Natural killer cell (primary cell): ENCODE results near the gene GCLC. TPM values are rescaled to one million over a fixed set of nuclear protein-coding genes. Genes with fewer than 3 reads are reported as not detected.

Experiments
- ATAC-seq, 3 donors: fragments of 150-1000 bp in 2 of 3; fragments of 200-7000 bp in 1 of 3; cut with Tn5 transposase; 1 replicate in 1 of 3; 2 replicates in 2 of 3; pipeline ENCODE4 v1.10.0; 2021; ENCODE audit warnings: mild to moderate bottlenecking in 2 of 3, moderate library complexity in 2 of 3
- DNase-seq, 2 donors: peaks; one replicate each; pipeline versions ENCODE4 v3.0.0 to v3.0.0-alpha.2; 2013 to 2021; ENCODE audit warnings: mixed read lengths in 1 of 2
- H3K27ac ChIP-seq: one replicate; pipeline ENCODE4 v1.5.1; 2013; ENCODE audit warnings: mild to moderate bottlenecking, low read length
- H3K27me3 ChIP-seq: one replicate; pipeline ENCODE4 v1.6.1; 2013; ENCODE audit warnings: low read length; ENCODE audit not compliant: control insufficient read depth, insufficient read depth
- H3K36me3 ChIP-seq: one replicate; pipeline ENCODE4 v1.6.1; 2013; ENCODE audit warnings: low read length; ENCODE audit not compliant: control insufficient read depth, insufficient read depth
- H3K4me1 ChIP-seq: one replicate; pipeline ENCODE4 v1.6.1; 2013; ENCODE audit warnings: low read length; ENCODE audit not compliant: control insufficient read depth, insufficient read depth
- H3K4me3 ChIP-seq: one replicate; pipeline ENCODE4 v1.5.1; 2013; ENCODE audit warnings: low read length
- H3K9me3 ChIP-seq: one replicate; pipeline ENCODE4 v1.6.1; 2013; ENCODE audit warnings: low read length; ENCODE audit not compliant: control insufficient read depth, insufficient read depth
- H3K27ac Mint-ChIP-seq, 2 donors: one replicate each; pipeline ENCODE4 v1.8.0; 2022; ENCODE audit warnings: mild to moderate bottlenecking in 2 of 2, mixed read lengths in 2 of 2, moderate library complexity in 1 of 2
- H3K27me3 Mint-ChIP-seq, 2 donors: one replicate each; pipeline ENCODE4 v1.8.0; 2022; ENCODE audit warnings: low read depth in 2 of 2, mixed read lengths in 2 of 2
- H3K36me3 Mint-ChIP-seq: one replicate; pipeline ENCODE4 v1.8.0; 2022; ENCODE audit warnings: mixed read lengths
- H3K4me1 Mint-ChIP-seq, 2 donors: one replicate each; pipeline ENCODE4 v1.8.0; 2022; ENCODE audit warnings: mixed read lengths in 2 of 2
- H3K4me3 Mint-ChIP-seq: one replicate; pipeline ENCODE4 v1.8.0; 2022; ENCODE audit warnings: mild to moderate bottlenecking, moderate library complexity, mixed read lengths
- H3K9me3 Mint-ChIP-seq, 2 donors: one replicate each; pipeline ENCODE4 v1.8.0; 2022; ENCODE audit warnings: mixed read lengths in 2 of 2
- WGBS: methylation state at CpG from one replicate; pipeline ENCODE4 v1.1.7; 2013; ENCODE audit warnings: missing lambda C conversion rate; ENCODE audit not compliant: insufficient coverage; 5-methylcytosine and 5-hydroxymethylcytosine counted together
- intact Hi-C: fragments of 100-400 bp; cut with micrococcal nuclease; formaldehyde crosslinking; loops from one replicate; pipeline ENCODE4 v1.14.2; 2022
- total RNA-seq, 4 donors: library from RNA; stranded (reverse); fragments of 120-200 nt in 1 of 4; gene quantifications; one replicate each; pipeline versions ENCODE4 v1.2.3 to v1.2.4, GENCODE V29; 2013 to 2022
- TF ChIP-seq, protein P1 (sequence below): fragments of 200-600 bp; IDR thresholded peaks from one replicate; pipeline ENCODE4 v1.8.0; 2022; ENCODE audit warnings: antibody characterized with exemption

GCLC gene
- total RNA-seq, 3 donors from 2014 or later (not counting 1 experiment from before 2014, with no cell fraction given): 39.0 to 52.7 (median 39.2) TPM

DNA sequence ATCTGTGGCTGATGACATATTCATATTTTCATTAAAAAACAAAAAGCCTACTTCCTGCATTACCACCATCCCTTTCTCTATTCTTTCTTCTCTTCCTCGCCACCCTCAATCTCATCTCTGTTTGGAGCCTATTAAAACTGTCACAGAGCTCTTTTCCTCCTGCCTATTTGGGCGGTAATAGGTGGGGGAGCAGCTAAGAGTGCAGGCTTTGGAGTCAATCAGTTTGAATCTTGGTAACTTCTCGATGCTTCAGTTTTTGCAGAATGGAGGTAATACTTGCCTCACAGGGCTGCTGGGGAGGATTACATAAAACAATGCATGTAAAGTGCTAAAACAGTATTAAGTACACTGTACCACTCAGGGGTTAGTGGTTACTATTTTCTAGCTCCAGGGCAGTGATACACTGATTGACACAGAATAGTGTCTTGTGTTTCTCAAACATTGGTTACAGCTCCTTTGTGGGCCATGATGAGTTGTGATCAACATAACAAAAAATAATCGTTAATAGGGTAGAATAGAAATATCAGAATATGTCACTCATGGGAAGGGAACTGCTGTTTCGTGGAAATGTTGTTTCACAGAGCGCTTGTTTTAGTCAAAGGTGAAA is 14.0 kb downstream of the GCLC start:
- no peaks in the 10 kb centered on the region for H3K9me3 ChIP-seq
- no peaks in the 10 kb centered on the region for H3K36me3 ChIP-seq
- Mint-ChIP-seq H3K9me3 (no peaks in the 10 kb centered on the region), H3K27ac (no peak overlapping the region), H3K36me3 (no peaks in the 10 kb centered on the region), H3K4me1 (peaks cover 42 to 60% of the 10 kb centered on the region in 2 donors), H3K4me3 (no peak overlapping the region), H3K27me3 (no peaks in the 10 kb centered on the region)
- H3K27ac ChIP-seq: no peak overlapping the region
- DNase-seq: no peak
- intact Hi-C loops: no loop called here
- peaks cover 6% of the 10 kb centered on the region for H3K4me1 ChIP-seq
- TF ChIP-seq, protein P1, sequence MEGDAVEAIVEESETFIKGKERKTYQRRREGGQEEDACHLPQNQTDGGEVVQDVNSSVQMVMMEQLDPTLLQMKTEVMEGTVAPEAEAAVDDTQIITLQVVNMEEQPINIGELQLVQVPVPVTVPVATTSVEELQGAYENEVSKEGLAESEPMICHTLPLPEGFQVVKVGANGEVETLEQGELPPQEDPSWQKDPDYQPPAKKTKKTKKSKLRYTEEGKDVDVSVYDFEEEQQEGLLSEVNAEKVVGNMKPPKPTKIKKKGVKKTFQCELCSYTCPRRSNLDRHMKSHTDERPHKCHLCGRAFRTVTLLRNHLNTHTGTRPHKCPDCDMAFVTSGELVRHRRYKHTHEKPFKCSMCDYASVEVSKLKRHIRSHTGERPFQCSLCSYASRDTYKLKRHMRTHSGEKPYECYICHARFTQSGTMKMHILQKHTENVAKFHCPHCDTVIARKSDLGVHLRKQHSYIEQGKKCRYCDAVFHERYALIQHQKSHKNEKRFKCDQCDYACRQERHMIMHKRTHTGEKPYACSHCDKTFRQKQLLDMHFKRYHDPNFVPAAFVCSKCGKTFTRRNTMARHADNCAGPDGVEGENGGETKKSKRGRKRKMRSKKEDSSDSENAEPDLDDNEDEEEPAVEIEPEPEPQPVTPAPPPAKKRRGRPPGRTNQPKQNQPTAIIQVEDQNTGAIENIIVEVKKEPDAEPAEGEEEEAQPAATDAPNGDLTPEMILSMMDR: no peak
- ATAC-seq: no peak
- H3K4me3 ChIP-seq: no peak overlapping the region
- no peaks in the 10 kb centered on the region for H3K27me3 ChIP-seq
- WGBS: 90% methylated on average over 6 of the region's 6 CpGs

DNA sequence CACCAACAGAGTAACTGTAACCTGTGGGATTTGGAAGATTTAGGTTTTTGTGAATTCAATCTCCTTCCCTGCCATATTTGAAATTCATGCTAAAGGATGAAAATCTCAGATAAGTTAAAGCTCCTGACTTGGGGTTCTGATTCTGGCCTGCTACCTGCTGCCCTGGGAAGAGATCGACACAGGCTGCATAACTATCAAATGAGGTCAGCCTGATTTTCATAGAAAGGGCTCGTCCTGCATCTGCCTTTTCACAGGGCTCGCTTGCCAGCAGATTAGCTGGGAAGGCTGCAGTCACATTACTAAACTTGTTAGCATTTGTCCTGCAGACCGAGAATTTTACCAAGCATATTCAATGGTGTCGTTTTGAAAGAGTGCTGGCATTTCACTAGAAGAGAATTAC is 14.6 kb downstream of the GCLC start:
- no peak overlapping the region for H3K27ac Mint-ChIP-seq
- TF ChIP-seq, protein P1: no peak
- no peak overlapping the region for H3K4me3 Mint-ChIP-seq
- no peaks in the 10 kb centered on the region for H3K27me3 Mint-ChIP-seq
- H3K9me3 ChIP-seq: no peaks in the 10 kb centered on the region
- DNase-seq (no peak), ATAC-seq (no peak)
- no peaks in the 10 kb centered on the region for H3K9me3 Mint-ChIP-seq
- H3K36me3 ChIP-seq: no peaks in the 10 kb centered on the region
- H3K4me3 ChIP-seq: no peak overlapping the region
- intact Hi-C loops: no loop called here
- no peaks in the 10 kb centered on the region for H3K36me3 Mint-ChIP-seq
- H3K27ac ChIP-seq: no peak overlapping the region
- H3K27me3 ChIP-seq: no peaks in the 10 kb centered on the region
- H3K4me1 ChIP-seq: peaks cover 6% of the 10 kb centered on the region
- peaks cover 43 to 55% of the 10 kb centered on the region in 2 donors for H3K4me1 Mint-ChIP-seq
- 94% methylated on average over 5 of the region's 5 CpGs for whole genome bisulfite sequencing

DNA sequence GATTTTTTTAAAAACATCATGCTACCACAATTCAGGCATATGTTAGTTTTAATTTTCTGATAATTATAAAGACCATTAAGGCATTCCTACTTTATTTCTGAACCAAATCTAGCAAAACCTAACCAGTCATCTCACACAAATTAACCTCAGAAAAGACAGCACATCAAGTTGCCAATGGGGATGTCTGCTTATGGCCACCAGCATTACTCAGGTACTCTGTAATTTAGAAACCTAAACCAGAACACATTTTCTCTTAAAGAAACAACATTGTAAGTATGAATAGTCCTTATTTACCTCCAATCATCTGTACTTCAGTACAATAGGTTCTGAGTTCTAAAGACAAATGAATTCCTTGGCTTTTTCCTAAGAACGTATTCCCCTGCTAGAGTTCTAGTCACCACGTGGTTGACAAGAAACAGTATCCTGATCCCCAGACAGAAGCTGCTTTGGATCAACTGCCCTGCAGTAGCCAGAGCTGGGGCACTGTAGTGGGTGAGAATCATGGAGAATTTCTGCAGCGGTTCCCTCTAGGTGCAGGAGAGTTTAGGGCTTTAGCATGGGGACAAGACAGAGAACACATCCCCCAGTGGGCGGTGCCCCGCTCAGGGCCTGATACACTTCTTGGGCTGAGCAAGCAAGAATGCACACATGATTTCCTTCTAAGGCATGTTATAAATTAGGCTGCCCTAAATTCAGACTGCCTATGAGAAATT is 15.4 kb downstream of the GCLC start:
- TF ChIP-seq, protein P1: no peak
- Histone ChIP-seq H3K27me3 (no peaks in the 10 kb centered on the region), H3K36me3 (no peaks in the 10 kb centered on the region), H3K4me3 (no peak overlapping the region), H3K9me3 (no peaks in the 10 kb centered on the region), H3K4me1 (peaks cover 6% of the 10 kb centered on the region), H3K27ac (no peak overlapping the region)
- DNase-seq (no peak), ATAC-seq (no peak)
- intact Hi-C loops: no loop called here
- no peak overlapping the region for H3K27ac Mint-ChIP-seq
- H3K27me3 Mint-ChIP-seq: no peaks in the 10 kb centered on the region
- H3K36me3 Mint-ChIP-seq: no peaks in the 10 kb centered on the region
- H3K4me1 Mint-ChIP-seq: peaks cover 49 to 52% of the 10 kb centered on the region in 2 donors
- no peak overlapping the region for H3K4me3 Mint-ChIP-seq
- WGBS: 91% methylated on average over 5 of the region's 5 CpGs
- no peaks in the 10 kb centered on the region for H3K9me3 Mint-ChIP-seq
